ENCODE measurements around the gene NABP2.

GRCh38 chr12:56189099-56189917 is 34.8 kb upstream of the NABP2 start, which contains the start of gene SMARCC2:
- TF ChIP-seq CTCF (IDR thresholded peaks at IDR 0.05) (peak; percentile 66), EZH2phosphoT487 (IDR thresholded peaks at IDR 0.05) (no peak)
